Measurements from ENCODE around the gene PSEN2. TPM values are rescaled to one million over a fixed set of nuclear protein-coding genes. Genes with fewer than 3 reads are reported as not detected.
A peak's percentile ranks its signal among the peaks of the same experiment; 100 is the strongest.

The PSEN2 gene
- total and polyA plus RNA-seq, 2 donors (not counting 1 experiment from before 2014, with no cell fraction given) = 15.8 to 26.0 TPM

GRCh38 chr1:226938903-226939437 lies 68.6 kb downstream of the PSEN2 start:
- Histone ChIP-seq H4K20me1 (ENCODE audit: control insufficient read depth, insufficient read depth, low read length, poor library complexity, severe bottlenecking) (peaks cover 33% of the 10 kb centered on the region), H3K9me3 (ENCODE audit: control extremely low read depth in 1 of 3, control insufficient read depth in 2 of 3, insufficient read depth in 1 of 3, low read length in 2 of 3) (peaks cover 4 to 20% (median 4%) of the 10 kb centered on the region in 3 donors), H3K27ac (ENCODE audit: low read length in 2 of 2) (peak overlapping the region; percentile 86 to 94), H3K79me2 (ENCODE audit: control insufficient read depth, insufficient read depth, low read length) (peaks cover 39% of the 10 kb centered on the region), H2AFZ (ENCODE audit: insufficient read depth, low read depth, low read length, poor library complexity, severe bottlenecking) (peak overlapping the region; percentile 99), H3K4me3 (ENCODE audit: control extremely low read depth in 1 of 5, extremely low read depth in 1 of 5, insufficient read depth in 1 of 5, low read depth in 2 of 5, low read length in 4 of 5) (peak overlapping the region; percentile 69 to 86 (median 78)), H3K36me3 (replicated peaks in 1 of 2; ENCODE audit: control extremely low read depth in 1 of 2, control insufficient read depth in 1 of 2, extremely low read depth in 1 of 2, insufficient read depth in 2 of 2, low read length in 1 of 2) (no peaks in the 10 kb centered on the region), H3K9ac (ENCODE audit: low read length) (peak overlapping the region; percentile 83), H3K27me3 (replicated peaks in 1 of 4; ENCODE audit: control extremely low read depth in 1 of 4, control insufficient read depth in 3 of 4, insufficient read depth in 4 of 4, low read length in 3 of 4) (no peaks in the 10 kb centered on the region), H3K4me1 (ENCODE audit: control insufficient read depth in 2 of 2, insufficient read depth in 2 of 2, low read length in 2 of 2) (peaks cover 27 to 35% of the 10 kb centered on the region in 2 donors), H3K4me2 (replicated peaks; ENCODE audit: low read depth, low read length, poor library complexity, severe bottlenecking) (peak overlapping the region; percentile 80)
- Mint-ChIP-seq H3K27me3 (no peaks in the 10 kb centered on the region), H3K9me3 (ENCODE audit: insufficient read depth) (peaks cover 9% of the 10 kb centered on the region), H3K4me1 (peaks cover 50% of the 10 kb centered on the region), H3K27ac (peak overlapping the region; percentile 99), H3K4me3 (peak overlapping the region; percentile 95)
- 0% methylated on average over 7 of the region's 12 CpGs for WGBS (ENCODE audit: insufficient coverage)
- intact Hi-C loops (cut with micrococcal nuclease) = no loop called here
- no peak for TF ChIP-seq EZH2 (IDR thresholded peaks at IDR 0.05; ENCODE audit: borderline replicate concordance, insufficient read depth, low read depth, low read length, poor library complexity, severe bottlenecking)
- TF ChIP-seq, protein P1, sequence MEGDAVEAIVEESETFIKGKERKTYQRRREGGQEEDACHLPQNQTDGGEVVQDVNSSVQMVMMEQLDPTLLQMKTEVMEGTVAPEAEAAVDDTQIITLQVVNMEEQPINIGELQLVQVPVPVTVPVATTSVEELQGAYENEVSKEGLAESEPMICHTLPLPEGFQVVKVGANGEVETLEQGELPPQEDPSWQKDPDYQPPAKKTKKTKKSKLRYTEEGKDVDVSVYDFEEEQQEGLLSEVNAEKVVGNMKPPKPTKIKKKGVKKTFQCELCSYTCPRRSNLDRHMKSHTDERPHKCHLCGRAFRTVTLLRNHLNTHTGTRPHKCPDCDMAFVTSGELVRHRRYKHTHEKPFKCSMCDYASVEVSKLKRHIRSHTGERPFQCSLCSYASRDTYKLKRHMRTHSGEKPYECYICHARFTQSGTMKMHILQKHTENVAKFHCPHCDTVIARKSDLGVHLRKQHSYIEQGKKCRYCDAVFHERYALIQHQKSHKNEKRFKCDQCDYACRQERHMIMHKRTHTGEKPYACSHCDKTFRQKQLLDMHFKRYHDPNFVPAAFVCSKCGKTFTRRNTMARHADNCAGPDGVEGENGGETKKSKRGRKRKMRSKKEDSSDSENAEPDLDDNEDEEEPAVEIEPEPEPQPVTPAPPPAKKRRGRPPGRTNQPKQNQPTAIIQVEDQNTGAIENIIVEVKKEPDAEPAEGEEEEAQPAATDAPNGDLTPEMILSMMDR (IDR thresholded peaks at IDR 0.05) = no peak
- DNase-seq (no peak), ATAC-seq (ENCODE audit: low read depth) (no peak)
- ChIA-PET CTCF (interaction anchor here (0.7 kb wide), 2 partner anchors 126 to 1227 kb away, joined by 4 to 5 read pairs; no protein-coding TSS in a partner anchor), POLR2A (interaction anchor here (0.5 to 1.9 kb wide), 8 partner anchors 11 to 693 kb away, joined by 3 to 8 read pairs (median 4); partner anchors contain the start of gene PSEN2)

- Mint-ChIP-seq H3K27ac (peak overlapping the region; percentile 99), H3K4me1 (peaks cover 56% of the 10 kb centered on the region), H3K27me3 (no peaks in the 10 kb centered on the region), H3K9me3 (ENCODE audit: insufficient read depth) (peaks cover 7% of the 10 kb centered on the region), H3K4me3 (peak overlapping the region; percentile 95)
- H3K27ac ChIP-seq (ENCODE audit: low read length in 2 of 2) = peak overlapping the region; percentile 86 to 94
- H3K4me1 ChIP-seq (ENCODE audit: control insufficient read depth in 2 of 2, insufficient read depth in 2 of 2, low read length in 2 of 2) = peaks cover 27 to 35% of the 10 kb centered on the region in 2 donors
- H4K20me1 ChIP-seq (ENCODE audit: control insufficient read depth, insufficient read depth, low read length, poor library complexity, severe bottlenecking) = peaks cover 39% of the 10 kb centered on the region
- POLR2A ChIA-PET = interaction anchor here (0.5 to 1.9 kb wide), 8 partner anchors 11 to 534 kb away, joined by 3 to 5 read pairs (median 3); partner anchors contain the start of gene PSEN2
- H2AFZ ChIP-seq (ENCODE audit: insufficient read depth, low read depth, low read length, poor library complexity, severe bottlenecking) = peak overlapping the region; percentile 99
- peak overlapping the region; percentile 80 for H3K4me2 ChIP-seq (replicated peaks; ENCODE audit: low read depth, low read length, poor library complexity, severe bottlenecking)
- H3K36me3 ChIP-seq (replicated peaks in 1 of 2; ENCODE audit: control extremely low read depth in 1 of 2, control insufficient read depth in 1 of 2, extremely low read depth in 1 of 2, insufficient read depth in 2 of 2, low read length in 1 of 2) = no peaks in the 10 kb centered on the region
- peak; percentile 31 for ATAC-seq (ENCODE audit: low read depth)
- H3K9ac ChIP-seq (ENCODE audit: low read length) = peak overlapping the region; percentile 83
- under 1% methylated on average over 51 of the region's 51 CpGs for WGBS (ENCODE audit: insufficient coverage)
- intact Hi-C loops (cut with micrococcal nuclease) = loop anchor here (1.0 to 2.0 kb wide), 4 partner anchors 57 to 313 kb away; partner anchors contain the start of gene PSEN2
- CTCF ChIA-PET = interaction anchor here (0.7 to 1.6 kb wide), 5 partner anchors 12 to 1227 kb away, joined by 3 to 4 read pairs (median 3); partner anchors contain the start of genes PARP1 and PSEN2
- peak overlapping the region; percentile 69 to 86 (median 78) for H3K4me3 ChIP-seq (ENCODE audit: control extremely low read depth in 1 of 5, extremely low read depth in 1 of 5, insufficient read depth in 1 of 5, low read depth in 2 of 5, low read length in 4 of 5)
- H3K27me3 ChIP-seq (replicated peaks in 1 of 4; ENCODE audit: control extremely low read depth in 1 of 4, control insufficient read depth in 3 of 4, insufficient read depth in 4 of 4, low read length in 3 of 4) = no peaks in the 10 kb centered on the region
- peaks cover 4 to 14% (median 4%) of the 10 kb centered on the region in 3 donors for H3K9me3 ChIP-seq (ENCODE audit: control extremely low read depth in 1 of 3, control insufficient read depth in 2 of 3, insufficient read depth in 1 of 3, low read length in 2 of 3)
- H3K79me2 ChIP-seq (ENCODE audit: control insufficient read depth, insufficient read depth, low read length) = peaks cover 44% of the 10 kb centered on the region
- TF ChIP-seq, protein P1 (IDR thresholded peaks at IDR 0.05) = no peak
- no peak for TF ChIP-seq EZH2 (IDR thresholded peaks at IDR 0.05; ENCODE audit: borderline replicate concordance, insufficient read depth, low read depth, low read length, poor library complexity, severe bottlenecking)
- no peak for DNase-seq
Measured at GRCh38 chr1:226939438-226940028, 69.1 kb downstream of the PSEN2 start.

Measured in B cell (primary cell).